AG04449 (cell line): Measurements from ENCODE around the gene XRCC3.

ENCODE experiments used
- CTCF ChIA-PET: fragments of 350-600 bp; formaldehyde crosslinking; extraction: SDS; loops from one replicate; lab custom pipeline; 2021; ENCODE audit warnings: antibody characterized with exemption; lab: Yijun Ruan, JAX
- POLR2A ChIA-PET: fragments of 400-600, 350-600 bp; formaldehyde crosslinking; extraction: SDS; loops from one replicate; lab custom pipeline; 2020; ENCODE audit warnings: antibody characterized with exemption, inconsistent platforms; lab: Yijun Ruan, JAX
- DNase-seq: peaks from one replicate; pipeline ENCODE4 v3.0.0-alpha.2; 2010; ENCODE audit warnings: low read depth, low spot score
- H3K4me3 ChIP-seq: 2 replicates; pipeline ENCODE4 v1.5.1; 2011; ENCODE audit warnings: low read depth, mild to moderate bottlenecking, control low read depth, low read length
- TF ChIP-seq, protein P1 (sequence below): IDR thresholded peaks from one replicate; pipeline ENCODE4 v1.5.1; 2011; ENCODE audit warnings: mild to moderate bottlenecking, moderate library complexity, low read length, control low read depth, inconsistent platforms; ENCODE audit not compliant: insufficient read depth; ENCODE audit errors: missing control alignments

Gene XRCC3

DNA sequence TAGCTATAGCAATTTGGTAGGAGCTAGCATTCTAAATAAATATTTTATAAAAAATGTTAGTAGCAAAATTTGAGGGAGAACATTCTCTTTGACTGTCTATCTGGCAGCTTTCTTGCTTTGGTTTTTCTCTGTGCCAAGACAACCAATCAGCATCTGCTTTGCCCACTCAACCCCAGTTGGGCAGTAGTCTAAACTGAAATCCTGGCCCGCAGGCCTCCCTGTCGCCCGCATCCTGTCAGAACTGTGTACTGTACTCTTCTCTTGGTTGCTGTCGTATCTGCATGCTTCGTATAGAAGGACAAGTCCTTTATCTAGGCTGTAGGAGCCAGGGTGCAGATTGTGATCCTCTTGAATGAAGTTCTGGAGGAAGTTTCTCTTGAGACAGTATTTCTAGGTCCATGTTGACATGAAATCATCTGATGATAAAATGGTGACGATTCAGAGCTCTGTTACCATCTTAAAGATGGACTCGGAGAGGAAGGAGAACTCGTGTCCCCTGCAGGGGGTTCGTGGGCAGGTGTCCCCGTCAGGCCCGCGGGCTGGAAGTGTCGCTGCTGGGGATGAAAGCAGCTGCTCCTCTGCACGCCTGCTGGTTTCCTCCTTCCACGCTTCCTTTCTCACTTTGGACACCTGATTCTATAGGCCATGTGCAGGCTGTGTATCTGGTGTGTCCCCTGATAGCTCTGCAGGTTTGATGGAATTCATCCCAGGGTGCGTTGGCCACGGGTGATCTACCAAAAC lies 34.6 kb downstream of the XRCC3 start:
- TF ChIP-seq, protein P1, sequence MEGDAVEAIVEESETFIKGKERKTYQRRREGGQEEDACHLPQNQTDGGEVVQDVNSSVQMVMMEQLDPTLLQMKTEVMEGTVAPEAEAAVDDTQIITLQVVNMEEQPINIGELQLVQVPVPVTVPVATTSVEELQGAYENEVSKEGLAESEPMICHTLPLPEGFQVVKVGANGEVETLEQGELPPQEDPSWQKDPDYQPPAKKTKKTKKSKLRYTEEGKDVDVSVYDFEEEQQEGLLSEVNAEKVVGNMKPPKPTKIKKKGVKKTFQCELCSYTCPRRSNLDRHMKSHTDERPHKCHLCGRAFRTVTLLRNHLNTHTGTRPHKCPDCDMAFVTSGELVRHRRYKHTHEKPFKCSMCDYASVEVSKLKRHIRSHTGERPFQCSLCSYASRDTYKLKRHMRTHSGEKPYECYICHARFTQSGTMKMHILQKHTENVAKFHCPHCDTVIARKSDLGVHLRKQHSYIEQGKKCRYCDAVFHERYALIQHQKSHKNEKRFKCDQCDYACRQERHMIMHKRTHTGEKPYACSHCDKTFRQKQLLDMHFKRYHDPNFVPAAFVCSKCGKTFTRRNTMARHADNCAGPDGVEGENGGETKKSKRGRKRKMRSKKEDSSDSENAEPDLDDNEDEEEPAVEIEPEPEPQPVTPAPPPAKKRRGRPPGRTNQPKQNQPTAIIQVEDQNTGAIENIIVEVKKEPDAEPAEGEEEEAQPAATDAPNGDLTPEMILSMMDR, result no peak
- ChIA-PET POLR2A (no interaction called here), CTCF (interaction anchor here (1.2 to 2.5 kb wide), 8 partner anchors 9 to 109 kb away, joined by 4 to 13 read pairs (median 5); no protein-coding TSS in a partner anchor)
- DNase-seq, result no peak
- no peak overlapping the region for H3K4me3 ChIP-seq

DNA sequence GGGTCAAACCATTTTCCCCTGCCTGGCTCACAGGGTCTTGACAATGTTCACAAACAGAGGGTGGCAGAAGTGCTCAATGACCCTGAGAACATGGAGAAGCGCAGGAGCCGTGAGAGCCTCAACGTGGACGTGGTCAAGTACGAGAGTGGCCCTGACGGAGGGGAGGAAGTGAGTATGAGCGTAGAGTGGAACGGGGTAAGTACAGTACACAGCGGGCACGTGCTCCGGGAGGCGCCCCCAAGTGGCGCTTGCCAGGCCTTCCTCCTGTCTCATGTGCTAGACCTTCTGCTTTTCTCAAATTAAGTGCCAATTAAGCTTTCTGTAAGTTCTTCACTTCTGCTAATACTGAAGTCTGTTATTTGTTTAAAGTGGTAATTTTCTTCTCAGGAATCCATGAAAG lies 35.9 kb downstream of the XRCC3 start:
- CTCF ChIA-PET, result interaction anchor here (1.1 to 2.5 kb wide), 8 partner anchors 10 to 108 kb away, joined by 3 to 13 read pairs (median 5); no protein-coding TSS in a partner anchor
- DNase-seq, result no peak

DNA sequence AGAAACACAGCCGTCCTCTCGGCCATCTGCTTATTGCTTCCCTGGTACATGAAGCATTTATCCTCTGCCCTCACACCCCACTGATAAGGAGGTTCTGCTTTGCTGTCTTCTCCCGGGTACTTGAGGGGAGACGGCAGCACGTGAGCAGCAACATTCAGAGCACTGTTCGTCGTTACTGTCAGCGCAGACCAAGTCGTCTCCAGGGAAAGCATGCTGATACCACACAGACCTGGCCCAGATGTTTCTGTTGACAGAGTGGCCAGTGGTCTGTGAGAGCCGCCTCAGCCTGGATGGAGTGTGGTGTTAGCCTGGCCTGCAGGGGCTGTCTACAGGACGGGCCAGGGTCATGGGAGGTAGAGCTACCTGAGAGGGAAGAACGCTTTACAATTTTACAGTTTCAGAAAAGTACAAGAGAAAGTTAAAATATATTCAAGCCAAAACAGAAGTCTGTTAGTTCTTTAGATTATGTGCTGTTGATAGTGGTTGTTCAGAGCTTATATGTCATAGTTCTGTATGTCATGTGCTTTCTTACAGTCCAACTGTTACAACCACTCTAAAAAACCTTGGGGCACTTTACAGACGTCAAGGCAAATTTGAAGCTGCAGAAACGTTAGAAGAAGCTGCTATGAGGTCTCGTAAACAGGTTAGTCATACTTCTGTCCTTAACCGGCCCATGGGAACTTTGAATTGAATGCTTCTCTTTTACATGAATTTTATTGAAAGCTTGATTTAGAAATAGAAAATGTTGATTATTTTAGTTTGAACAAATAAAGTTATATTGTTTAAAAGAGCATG lies 38.2 kb downstream of the XRCC3 start:
- no peak overlapping the region for H3K4me3 ChIP-seq
- POLR2A ChIA-PET, result no interaction called here
- no peak for DNase-seq
- CTCF ChIA-PET, result interaction anchor here (1.0 to 1.8 kb wide), 8 partner anchors 10 to 109 kb away, joined by 3 to 6 read pairs (median 4); no protein-coding TSS in a partner anchor
- TF ChIP-seq, protein P1, result no peak

More for the DNA sequence above, 35.9 kb downstream of the XRCC3 start:
- TF ChIP-seq, protein P1, result peak; percentile 49
- POLR2A ChIA-PET, result no interaction called here
- no peak overlapping the region for H3K4me3 ChIP-seq

DNA sequence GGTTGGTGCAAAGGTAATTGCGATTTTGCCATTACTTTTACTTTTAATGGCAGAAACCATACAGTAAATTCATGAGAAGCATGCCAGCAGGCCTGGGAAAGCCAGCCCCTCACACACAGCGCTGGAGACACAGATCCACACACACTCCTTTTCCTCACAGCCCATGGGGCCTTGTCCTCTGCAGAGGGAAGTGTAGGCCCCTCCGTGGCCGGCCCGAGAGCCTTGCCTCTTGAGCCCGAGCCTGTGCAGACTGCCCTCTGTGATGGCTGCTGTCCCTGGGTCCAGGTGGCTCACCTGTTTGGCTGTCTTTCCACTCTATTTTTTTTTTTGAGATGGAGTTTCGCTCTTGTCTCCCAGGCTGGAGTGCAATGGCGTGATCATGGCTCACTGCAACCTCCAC lies 39.3 kb downstream of the XRCC3 start:
- H3K4me3 ChIP-seq, result no peak overlapping the region
- TF ChIP-seq, protein P1, result no peak
- CTCF ChIA-PET, result interaction anchor here (0.6 to 1.8 kb wide), 6 partner anchors 9 to 108 kb away, joined by 3 to 6 read pairs (median 4); no protein-coding TSS in a partner anchor
- no peak for DNase-seq
- POLR2A ChIA-PET, result no interaction called here

DNA sequence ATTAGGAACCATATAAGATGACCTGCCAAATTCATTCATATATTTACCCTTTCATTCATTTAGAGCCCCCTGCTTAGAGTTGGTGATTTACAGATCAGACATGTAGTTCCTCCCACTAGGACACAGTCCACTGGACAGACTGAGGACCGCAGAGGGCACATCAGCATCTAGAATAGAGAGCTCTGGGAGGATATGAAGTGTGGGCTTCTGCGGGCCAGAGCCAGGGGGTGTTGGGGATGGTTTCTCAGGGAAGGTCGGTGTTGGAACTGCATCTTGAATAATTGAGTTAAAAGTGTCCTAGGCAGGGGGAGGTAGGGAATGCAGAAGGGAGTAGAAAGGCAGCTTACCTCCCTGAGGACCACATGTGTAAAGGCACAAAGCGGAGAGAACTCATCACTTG lies 43.3 kb downstream of the XRCC3 start:
- TF ChIP-seq, protein P1, result no peak
- no peak overlapping the region for H3K4me3 ChIP-seq
- DNase-seq, result no peak
- POLR2A ChIA-PET, result no interaction called here
- CTCF ChIA-PET, result no interaction called here

DNA sequence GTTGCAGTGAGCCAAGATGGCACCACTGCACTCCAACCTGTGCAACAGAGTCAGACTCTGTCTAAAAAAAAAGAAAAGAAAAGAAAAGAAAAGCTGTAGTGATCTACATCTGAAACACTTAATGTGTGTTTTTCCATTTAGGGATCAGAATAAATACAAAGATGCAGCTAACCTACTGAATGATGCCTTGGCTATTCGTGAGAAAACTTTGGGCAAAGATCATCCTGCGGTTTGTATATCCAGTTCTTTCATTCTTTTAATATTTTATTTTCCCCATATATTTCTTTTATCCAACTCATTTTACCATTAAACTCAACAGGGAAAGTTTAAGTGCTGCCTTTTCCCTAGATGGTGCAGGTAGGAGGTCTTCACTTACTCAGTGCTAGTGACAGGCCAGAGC lies 45.9 kb downstream of the XRCC3 start:
- H3K4me3 ChIP-seq, result no peak overlapping the region
- ChIA-PET POLR2A (no interaction called here), CTCF (interaction anchor here (2.9 kb wide), 1 partner anchor 11 kb away, joined by 13 read pairs; no protein-coding TSS in a partner anchor)
- DNase-seq, result no peak
- TF ChIP-seq, protein P1, result no peak
